PFSK-1 (cell line): ENCODE results near the gene C10orf53.

Source experiments
- FOXP2 ChIP-seq: optimal IDR thresholded peaks from 2 replicates; pipeline ENCODE3; 2011; ENCODE audit warnings: borderline replicate concordance, control low read depth, inconsistent platforms; ENCODE audit not compliant: insufficient read depth; ENCODE audit errors: extremely low read length, extremely low read depth
- POLR2AphosphoS5 ChIP-seq: IDR thresholded peaks from 2 replicates; pipeline ENCODE4 v1.6.1; 2012; ENCODE audit warnings: low read depth, mild to moderate bottlenecking, control low read depth, low read length, moderate library complexity
- SIN3A ChIP-seq: IDR thresholded peaks from 2 replicates; pipeline ENCODE4 v1.6.1; 2012; ENCODE audit warnings: mild to moderate bottlenecking, low read length, moderate library complexity, borderline replicate concordance; ENCODE audit not compliant: insufficient read depth
- TAF1 ChIP-seq: IDR thresholded peaks from 2 replicates; pipeline ENCODE4 v1.6.1; 2012; ENCODE audit warnings: low read length, control low read depth, borderline replicate concordance; ENCODE audit not compliant: insufficient read depth
- TF ChIP-seq, protein P1 (sequence below), 2 experiments: IDR thresholded peaks; 2 replicates each; pipeline versions ENCODE4 v1.6.1 to v1.8.0; 2011 to 2012; ENCODE audit warnings: low read depth in 2 of 2, low read length in 2 of 2, control low read depth in 1 of 2, inconsistent platforms in 1 of 2, mild to moderate bottlenecking in 1 of 2, moderate library complexity in 1 of 2; ENCODE audit not compliant: insufficient read depth in 1 of 2

DNA sequence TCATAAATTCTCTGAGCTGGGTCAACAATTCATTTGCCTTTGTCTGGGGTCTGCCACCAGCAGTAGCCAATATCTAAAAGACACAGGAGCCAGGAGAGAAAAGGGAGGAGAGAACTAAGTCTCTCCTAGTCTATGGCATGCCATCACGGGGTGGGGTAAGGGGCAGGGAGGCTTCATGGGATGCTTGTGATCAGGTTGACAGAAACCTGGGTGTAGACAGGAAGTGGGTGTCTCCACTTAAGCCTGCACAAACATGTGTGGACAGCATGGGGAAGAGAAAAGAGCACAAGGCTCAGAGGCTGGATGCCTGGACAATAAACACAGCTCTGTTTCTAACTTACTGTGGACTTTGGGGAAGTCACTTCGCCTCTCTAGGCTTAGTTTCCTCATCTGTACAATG, 11.5 kb upstream of the C10orf53 start:
- TF ChIP-seq TAF1 (no peak), POLR2AphosphoS5 (no peak), SIN3A (no peak), FOXP2 (no peak)
- TF ChIP-seq, protein P1, sequence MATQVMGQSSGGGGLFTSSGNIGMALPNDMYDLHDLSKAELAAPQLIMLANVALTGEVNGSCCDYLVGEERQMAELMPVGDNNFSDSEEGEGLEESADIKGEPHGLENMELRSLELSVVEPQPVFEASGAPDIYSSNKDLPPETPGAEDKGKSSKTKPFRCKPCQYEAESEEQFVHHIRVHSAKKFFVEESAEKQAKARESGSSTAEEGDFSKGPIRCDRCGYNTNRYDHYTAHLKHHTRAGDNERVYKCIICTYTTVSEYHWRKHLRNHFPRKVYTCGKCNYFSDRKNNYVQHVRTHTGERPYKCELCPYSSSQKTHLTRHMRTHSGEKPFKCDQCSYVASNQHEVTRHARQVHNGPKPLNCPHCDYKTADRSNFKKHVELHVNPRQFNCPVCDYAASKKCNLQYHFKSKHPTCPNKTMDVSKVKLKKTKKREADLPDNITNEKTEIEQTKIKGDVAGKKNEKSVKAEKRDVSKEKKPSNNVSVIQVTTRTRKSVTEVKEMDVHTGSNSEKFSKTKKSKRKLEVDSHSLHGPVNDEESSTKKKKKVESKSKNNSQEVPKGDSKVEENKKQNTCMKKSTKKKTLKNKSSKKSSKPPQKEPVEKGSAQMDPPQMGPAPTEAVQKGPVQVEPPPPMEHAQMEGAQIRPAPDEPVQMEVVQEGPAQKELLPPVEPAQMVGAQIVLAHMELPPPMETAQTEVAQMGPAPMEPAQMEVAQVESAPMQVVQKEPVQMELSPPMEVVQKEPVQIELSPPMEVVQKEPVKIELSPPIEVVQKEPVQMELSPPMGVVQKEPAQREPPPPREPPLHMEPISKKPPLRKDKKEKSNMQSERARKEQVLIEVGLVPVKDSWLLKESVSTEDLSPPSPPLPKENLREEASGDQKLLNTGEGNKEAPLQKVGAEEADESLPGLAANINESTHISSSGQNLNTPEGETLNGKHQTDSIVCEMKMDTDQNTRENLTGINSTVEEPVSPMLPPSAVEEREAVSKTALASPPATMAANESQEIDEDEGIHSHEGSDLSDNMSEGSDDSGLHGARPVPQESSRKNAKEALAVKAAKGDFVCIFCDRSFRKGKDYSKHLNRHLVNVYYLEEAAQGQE (IDR thresholded peaks at IDR 0.05; ENCODE audit: insufficient read depth in 1 of 2, low read depth in 2 of 2, low read length in 2 of 2) = no peak
